ENCODE measurements around the gene SERPINA3. TPM values are rescaled to one million over a fixed set of nuclear protein-coding genes. Genes with fewer than 3 reads are reported as not detected.
"Not testable (repeated sequence)": the region's sequence is repeated elsewhere in the genome, so short reads cannot be mapped to it uniquely, and the experiment has no call there.

Gene SERPINA3
- total RNA-seq, 2 experiments from 2014 or later = not detected

GRCh38 chr14:94596361-94596760 lies 15.8 kb upstream of the SERPINA3 start:
- H3K4me1 Mint-ChIP-seq = no peaks in the 10 kb centered on the region
- H3K36me3 Mint-ChIP-seq = no peaks in the 10 kb centered on the region
- H3K27me3 Mint-ChIP-seq = peaks cover 12% of the 10 kb centered on the region
- no peak for DNase-seq
- H3K4me3 Mint-ChIP-seq = no peak overlapping the region
- H3K9me3 Mint-ChIP-seq = no peaks in the 10 kb centered on the region
- no peak overlapping the region for H3K27ac Mint-ChIP-seq

DNA sequence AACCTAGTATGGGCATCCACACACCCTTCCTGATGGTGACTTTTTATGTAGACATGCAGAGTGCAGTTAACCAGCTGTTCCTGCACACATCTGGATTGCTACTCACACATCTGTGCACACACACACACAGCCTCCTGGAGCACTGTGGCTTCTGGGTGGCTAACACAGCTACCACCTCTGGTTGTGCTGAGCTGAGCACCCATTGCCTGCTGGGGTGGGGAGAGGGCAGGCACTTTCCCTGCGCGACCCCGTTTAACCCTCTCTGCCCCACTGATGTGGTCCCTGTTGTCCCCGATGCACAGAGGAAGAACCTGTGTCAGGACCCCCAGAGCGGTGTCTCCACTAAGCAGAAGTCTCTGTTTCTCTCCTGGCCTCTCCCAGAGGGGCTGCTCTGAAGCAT lies 14.4 kb upstream of the SERPINA3 start:
- Mint-ChIP-seq H3K36me3 (no peaks in the 10 kb centered on the region), H3K27ac (no peak overlapping the region), H3K4me1 (no peaks in the 10 kb centered on the region), H3K9me3 (no peaks in the 10 kb centered on the region), H3K4me3 (no peak overlapping the region), H3K27me3 (peaks cover 12% of the 10 kb centered on the region)
- no peak for DNase-seq

GRCh38 chr14:94598506-94598815 lies 13.7 kb upstream of the SERPINA3 start:
- Mint-ChIP-seq H3K9me3 (no peaks in the 10 kb centered on the region), H3K4me1 (no peaks in the 10 kb centered on the region), H3K36me3 (no peaks in the 10 kb centered on the region), H3K27ac (no peak overlapping the region), H3K4me3 (no peak overlapping the region), H3K27me3 (peaks cover 12% of the 10 kb centered on the region)
- DNase-seq = no peak

GRCh38 chr14:94598816-94599655 lies 13.2 kb upstream of the SERPINA3 start:
- Mint-ChIP-seq H3K27me3 (peaks cover 12% of the 10 kb centered on the region), H3K36me3 (no peaks in the 10 kb centered on the region), H3K4me1 (no peaks in the 10 kb centered on the region), H3K4me3 (no peak overlapping the region), H3K27ac (no peak overlapping the region), H3K9me3 (no peaks in the 10 kb centered on the region)
- no peak for DNase-seq

GRCh38 chr14:94599656-94600004 lies 12.6 kb upstream of the SERPINA3 start:
- no peak overlapping the region for H3K4me3 Mint-ChIP-seq
- no peaks in the 10 kb centered on the region for H3K36me3 Mint-ChIP-seq
- DNase-seq = no peak
- H3K4me1 Mint-ChIP-seq = no peaks in the 10 kb centered on the region
- H3K27ac Mint-ChIP-seq = no peak overlapping the region
- no peaks in the 10 kb centered on the region for H3K9me3 Mint-ChIP-seq
- H3K27me3 Mint-ChIP-seq = peaks cover 12% of the 10 kb centered on the region

DNA sequence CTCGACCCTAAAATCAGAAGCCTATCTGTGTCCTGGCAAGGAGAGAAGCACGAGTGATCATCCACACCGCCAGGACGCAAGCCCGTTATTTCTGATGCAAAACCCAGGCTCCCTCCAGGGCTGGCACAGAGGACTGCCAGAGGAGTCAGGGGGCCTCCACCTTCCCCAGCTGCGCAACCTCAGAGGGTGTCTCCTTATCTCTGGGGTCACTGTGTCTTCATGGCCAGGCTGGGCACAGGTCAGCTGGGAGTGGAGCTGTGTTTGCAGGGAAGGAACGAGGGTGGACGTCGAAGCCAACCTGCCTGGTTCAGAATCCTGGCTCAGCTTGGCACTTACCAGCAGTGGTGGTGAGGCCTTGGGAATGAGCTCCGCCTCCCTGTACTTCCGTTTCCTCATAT lies 12.0 kb upstream of the SERPINA3 start:
- no peaks in the 10 kb centered on the region for H3K36me3 Mint-ChIP-seq
- no peak for DNase-seq
- H3K27ac Mint-ChIP-seq = no peak overlapping the region
- peaks cover 9% of the 10 kb centered on the region for H3K27me3 Mint-ChIP-seq
- no peaks in the 10 kb centered on the region for H3K9me3 Mint-ChIP-seq
- H3K4me3 Mint-ChIP-seq = no peak overlapping the region
- H3K4me1 Mint-ChIP-seq = no peaks in the 10 kb centered on the region

- peaks cover 11% of the 10 kb centered on the region for H3K27me3 Mint-ChIP-seq
- H3K36me3 Mint-ChIP-seq = no peaks in the 10 kb centered on the region
- H3K4me3 Mint-ChIP-seq = no peak overlapping the region
- H3K9me3 Mint-ChIP-seq = no peaks in the 10 kb centered on the region
- DNase-seq = no peak
- H3K4me1 Mint-ChIP-seq = no peaks in the 10 kb centered on the region
- H3K27ac Mint-ChIP-seq = no peak overlapping the region
These were observed 10.3 kb upstream of the SERPINA3 start for GRCh38 chr14:94601884-94602391.

DNA sequence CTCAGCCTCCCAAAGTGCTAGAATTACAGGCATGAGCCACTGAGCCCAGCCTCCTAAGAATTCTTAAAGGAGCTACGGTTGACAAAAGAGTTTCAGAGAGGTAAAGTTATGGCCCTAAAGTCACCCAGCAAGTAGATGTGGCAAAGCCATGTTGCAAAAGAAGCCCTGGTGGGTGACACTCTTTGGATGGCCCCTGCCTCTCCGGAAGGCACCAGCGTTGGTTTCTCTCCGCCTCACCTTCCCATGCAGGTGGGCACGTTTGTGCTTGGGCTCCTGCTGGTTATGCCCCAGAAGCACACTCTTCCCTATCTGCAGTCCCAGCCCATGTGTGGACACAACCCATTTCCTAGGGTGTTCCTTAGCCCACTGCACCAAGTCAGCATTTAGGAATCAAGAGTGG lies 9.5 kb upstream of the SERPINA3 start:
- Mint-ChIP-seq H3K9me3 (peaks cover 1% of the 10 kb centered on the region), H3K27ac (no peak overlapping the region), H3K36me3 (no peaks in the 10 kb centered on the region), H3K4me1 (no peaks in the 10 kb centered on the region), H3K4me3 (no peak overlapping the region), H3K27me3 (peaks cover 11% of the 10 kb centered on the region)
- no peak for DNase-seq

DNA sequence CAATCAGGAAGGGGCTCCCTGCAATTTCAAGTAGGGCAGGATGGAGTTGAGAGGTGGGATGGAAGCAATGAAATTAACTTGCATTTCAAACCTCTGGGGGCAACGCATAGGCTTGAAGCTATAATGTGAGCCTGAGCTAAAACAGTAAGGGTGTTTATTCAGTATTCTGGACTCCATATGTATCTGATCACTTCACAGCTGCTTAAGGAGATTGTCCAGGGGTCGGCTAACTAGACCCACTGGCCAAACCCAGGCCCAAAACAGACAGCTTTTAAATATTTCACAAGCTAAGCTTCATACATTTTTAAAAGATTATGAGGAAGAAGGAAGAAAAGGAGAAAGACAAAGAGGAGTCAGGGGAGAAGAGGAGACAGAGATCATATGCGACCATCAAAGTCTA lies 6.8 kb upstream of the SERPINA3 start:
- Mint-ChIP-seq H3K4me1 (no peaks in the 10 kb centered on the region), H3K9me3 (peaks cover 3% of the 10 kb centered on the region), H3K36me3 (no peaks in the 10 kb centered on the region), H3K27me3 (peaks cover 8% of the 10 kb centered on the region), H3K27ac (no peak overlapping the region), H3K4me3 (no peak overlapping the region)
- no peak for DNase-seq

DNA sequence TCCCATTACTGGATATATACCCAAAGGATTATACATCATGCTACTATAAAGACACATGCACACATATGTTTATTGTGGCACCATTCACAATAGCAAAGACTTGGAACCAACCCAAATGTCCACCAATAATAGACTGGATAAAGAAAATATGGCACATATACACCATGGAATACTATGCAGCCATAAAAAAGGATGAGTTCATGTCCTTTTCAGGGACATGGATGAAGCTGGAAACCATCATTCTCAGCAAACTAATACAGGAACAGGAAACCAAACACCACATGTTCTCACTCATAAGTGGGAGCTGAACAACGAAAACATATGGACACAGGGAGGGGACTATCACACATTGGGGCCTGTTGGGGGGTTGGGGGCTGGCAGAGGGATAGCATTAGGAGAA lies 3.2 kb upstream of the SERPINA3 start:
- not testable (repeated sequence) for H3K4me3 Mint-ChIP-seq, DNase-seq, H3K36me3 Mint-ChIP-seq, H3K9me3 Mint-ChIP-seq, H3K4me1 Mint-ChIP-seq, H3K27ac Mint-ChIP-seq, H3K27me3 Mint-ChIP-seq

- H3K4me1 Mint-ChIP-seq = no peaks in the 10 kb centered on the region
- no peak for DNase-seq
- no peak overlapping the region for H3K27ac Mint-ChIP-seq
- H3K9me3 Mint-ChIP-seq = peaks cover 3% of the 10 kb centered on the region
- H3K27me3 Mint-ChIP-seq = no peaks in the 10 kb centered on the region
- H3K4me3 Mint-ChIP-seq = no peak overlapping the region
- no peaks in the 10 kb centered on the region for H3K36me3 Mint-ChIP-seq
These were observed 1.0 kb upstream of the SERPINA3 start for GRCh38 chr14:94611179-94611578.

DNA sequence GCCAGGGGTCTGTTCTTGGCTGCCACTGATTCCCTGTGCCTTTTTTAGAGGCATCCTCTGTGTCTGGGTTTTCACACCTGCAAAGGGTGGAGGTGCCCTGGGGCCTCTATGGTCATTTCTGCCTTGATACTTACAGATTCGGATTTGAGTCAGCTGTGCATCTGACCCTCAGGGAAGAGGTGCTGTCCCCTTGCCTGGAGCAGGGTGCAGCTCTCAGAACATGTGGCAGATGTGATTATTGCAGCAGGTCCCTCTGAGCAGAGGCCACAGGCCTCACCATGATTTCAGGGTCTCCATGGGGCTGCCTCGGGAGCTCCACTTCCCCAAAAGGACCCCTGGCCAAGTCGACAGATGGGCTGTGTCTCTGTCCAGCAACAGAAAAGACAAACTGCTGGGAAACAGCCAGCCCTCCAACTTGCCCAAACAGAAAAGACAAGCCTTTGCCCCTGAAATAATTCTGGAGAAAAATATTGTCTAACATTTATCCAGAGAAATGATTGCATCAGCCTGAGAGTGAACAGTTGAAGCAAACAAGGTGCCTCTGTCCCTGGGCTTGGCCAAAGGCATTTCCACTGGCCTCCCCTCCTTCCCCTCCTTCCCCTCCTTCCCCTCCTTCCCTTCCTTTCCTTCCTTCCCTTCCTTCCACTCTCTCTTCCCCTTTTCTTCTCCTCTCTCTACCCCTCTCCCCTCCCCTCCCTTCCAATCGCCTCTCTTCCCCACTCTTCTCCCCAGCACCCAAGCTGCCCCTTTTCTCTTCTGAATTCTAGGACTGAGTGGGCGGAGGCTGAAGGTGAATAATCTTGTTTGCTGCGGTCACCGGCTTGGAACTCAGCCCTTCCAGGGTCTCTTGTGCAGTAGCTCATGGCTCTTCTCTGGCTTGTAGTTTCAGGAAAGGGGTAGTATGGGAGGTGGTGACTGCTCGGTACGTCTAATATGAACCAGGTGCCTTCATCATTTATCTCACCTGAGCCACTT lies 676 bp downstream of the SERPINA3 start:
- no peak for DNase-seq
- H3K4me1 Mint-ChIP-seq = no peaks in the 10 kb centered on the region
- H3K36me3 Mint-ChIP-seq = no peaks in the 10 kb centered on the region
- H3K9me3 Mint-ChIP-seq = peaks cover 11% of the 10 kb centered on the region
- no peaks in the 10 kb centered on the region for H3K27me3 Mint-ChIP-seq
- no peak overlapping the region for H3K27ac Mint-ChIP-seq
- H3K4me3 Mint-ChIP-seq = no peak overlapping the region

DNA sequence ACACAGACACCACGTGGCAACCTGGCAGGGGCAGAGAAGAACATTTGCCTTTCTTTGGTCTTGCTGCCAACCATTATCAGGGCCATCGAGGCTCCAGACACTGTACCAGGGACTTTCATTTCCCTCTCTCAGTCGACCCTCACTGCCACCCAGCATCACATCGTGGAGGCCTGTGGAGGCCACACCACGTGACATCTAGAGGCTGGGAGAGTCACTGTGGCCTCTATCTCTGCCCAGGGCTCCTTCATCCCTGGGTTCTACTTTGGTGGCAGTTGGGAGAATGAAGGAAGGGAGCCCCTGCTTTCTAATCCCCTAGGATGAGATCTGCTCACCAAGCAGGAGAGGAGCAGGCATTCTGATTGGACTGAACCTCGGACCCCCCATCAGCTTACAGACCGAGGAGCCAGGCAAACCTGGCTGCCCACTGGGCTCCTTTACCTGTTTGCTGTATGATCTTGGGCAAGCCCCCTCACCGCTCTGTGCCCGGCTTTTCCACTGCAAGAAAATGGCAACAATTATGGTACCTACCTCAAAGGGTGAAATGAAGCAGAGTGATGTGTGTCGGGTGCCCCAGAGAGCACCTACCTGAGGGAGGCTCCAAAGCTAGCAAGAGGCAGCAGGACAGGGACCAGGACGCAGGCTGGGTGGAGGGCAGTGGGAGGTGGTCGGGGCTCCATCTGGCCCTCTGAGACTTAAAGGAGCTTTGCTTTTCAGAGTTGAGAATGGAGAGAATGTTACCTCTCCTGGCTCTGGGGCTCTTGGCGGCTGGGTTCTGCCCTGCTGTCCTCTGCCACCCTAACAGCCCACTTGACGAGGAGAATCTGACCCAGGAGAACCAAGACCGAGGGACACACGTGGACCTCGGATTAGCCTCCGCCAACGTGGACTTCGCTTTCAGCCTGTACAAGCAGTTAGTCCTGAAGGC lies 1.8 kb downstream of the SERPINA3 start:
- H3K27ac Mint-ChIP-seq = no peak overlapping the region
- H3K4me3 Mint-ChIP-seq = no peak overlapping the region
- DNase-seq = no peak
- H3K36me3 Mint-ChIP-seq = no peaks in the 10 kb centered on the region
- peaks cover 3% of the 10 kb centered on the region for H3K27me3 Mint-ChIP-seq
- H3K9me3 Mint-ChIP-seq = peaks cover 16% of the 10 kb centered on the region
- H3K4me1 Mint-ChIP-seq = no peaks in the 10 kb centered on the region

GRCh38 chr14:94614802-94615201 lies 2.6 kb downstream of the SERPINA3 start:
- peaks cover 3% of the 10 kb centered on the region for H3K27me3 Mint-ChIP-seq

DNA sequence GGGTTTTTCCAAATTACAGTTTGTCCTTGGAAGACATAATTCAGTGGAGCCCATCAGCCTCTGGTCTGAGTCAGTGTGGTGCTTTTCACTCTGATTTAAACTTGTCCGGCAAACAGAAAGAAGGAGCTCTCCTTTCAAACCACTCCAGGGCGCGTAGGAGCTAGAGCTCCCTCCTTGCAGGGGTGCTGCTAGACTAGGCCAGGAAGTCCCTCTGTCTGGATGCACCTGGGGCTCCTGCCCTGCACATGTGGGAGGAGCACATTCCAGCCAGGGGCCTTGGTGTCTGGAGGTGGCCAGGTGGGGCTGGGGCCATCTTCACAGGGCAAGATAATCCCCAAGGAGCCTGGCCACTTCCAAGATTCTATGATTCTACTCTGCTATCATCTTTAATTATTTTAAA lies 3.1 kb downstream of the SERPINA3 start:
- H3K27ac Mint-ChIP-seq = no peak overlapping the region
- H3K36me3 Mint-ChIP-seq = no peaks in the 10 kb centered on the region
- H3K27me3 Mint-ChIP-seq = peaks cover 3% of the 10 kb centered on the region
- H3K4me1 Mint-ChIP-seq = no peaks in the 10 kb centered on the region
- no peak overlapping the region for H3K4me3 Mint-ChIP-seq
- DNase-seq = no peak
- H3K9me3 Mint-ChIP-seq = peaks cover 18% of the 10 kb centered on the region

More at GRCh38 chr14:94614802-94615201, 2.6 kb downstream of the SERPINA3 start:
- Mint-ChIP-seq H3K36me3 (no peaks in the 10 kb centered on the region), H3K4me3 (no peak overlapping the region), H3K27ac (no peak overlapping the region), H3K9me3 (peaks cover 17% of the 10 kb centered on the region), H3K4me1 (no peaks in the 10 kb centered on the region)
- no peak for DNase-seq

Data from activated naive CD8-positive, alpha-beta T cell treated with anti-CD3 and anti-CD28 coated beads for 36 hours (primary cell).